Fibroblast of skin of scalp (primary cell): Measurements from ENCODE around the gene OSGEPL1. TPM values are rescaled to one million over a fixed set of nuclear protein-coding genes. Genes with fewer than 3 reads are reported as not detected.
"Not testable (repeated sequence)": the region's sequence is repeated elsewhere in the genome, so short reads cannot be mapped to it uniquely, and the experiment has no call there.

Source experiments
- DNase-seq: peaks from one replicate; pipeline ENCODE4 v3.0.0-alpha.2; 2013
- polyA plus RNA-seq, 2 experiments: library from polyadenylated mRNA; unstranded; fragments of 120-200 nt; gene quantifications; one replicate each; pipeline ENCODE4 v1.2.1, GENCODE V29; 2013; ENCODE audit not compliant: insufficient read length in 2 of 2

Gene OSGEPL1
- 7.1 TPM for polyA plus RNA-seq (2013, experiment 1 of 2; ENCODE audit: insufficient read length)
- polyA plus RNA-seq (2013, experiment 2 of 2; ENCODE audit: insufficient read length) = 5.8 TPM

GRCh38 chr2:189762551-189763298 is at the start of gene OSGEPL1:
Gene OSGEPL1 (minus strand): TSS chr2:189762792. CDS start chr2:189761640, 1,152 bp downstream.
- DNase-seq = peak; percentile 90

GRCh38 chr2:189803431-189803830 is 40.8 kb upstream of the OSGEPL1 start:
- DNase-seq = no peak

GRCh38 chr2:189802396-189802912 is 39.9 kb upstream of the OSGEPL1 start:
- no peak for DNase-seq

GRCh38 chr2:189799531-189799930 is 36.9 kb upstream of the OSGEPL1 start:
- DNase-seq = peak; percentile 48

- no peak for DNase-seq
Observed at GRCh38 chr2:189799030-189799331, 36.4 kb upstream of the OSGEPL1 start.

- peak; percentile 67 for DNase-seq
Observed at GRCh38 chr2:189798312-189799029, 35.9 kb upstream of the OSGEPL1 start.

GRCh38 chr2:189797902-189798301 is 35.3 kb upstream of the OSGEPL1 start:
- DNase-seq = no peak

- no peak for DNase-seq
Observed at GRCh38 chr2:189794310-189794709, 31.7 kb upstream of the OSGEPL1 start.

GRCh38 chr2:189791338-189792042 is 28.9 kb upstream of the OSGEPL1 start:
- DNase-seq = no peak

GRCh38 chr2:189783927-189784867 is 21.6 kb upstream of the OSGEPL1 start, which contains the start of the genes ORMDL1 and PMS1:
Gene ORMDL1 (minus strand): TSS chr2:189784339. CDS start chr2:189782595, 1,744 bp downstream.
Gene PMS1 (plus strand): TSS chr2:189784450. CDS start chr2:189791810, 7,360 bp downstream.
- DNase-seq = peak; percentile 96

GRCh38 chr2:189783451-189783926 is 20.9 kb upstream of the OSGEPL1 start:
- peak; percentile 29 for DNase-seq

- no peak for DNase-seq
Observed at GRCh38 chr2:189782221-189782671, 19.7 kb upstream of the OSGEPL1 start.

GRCh38 chr2:189772212-189772611 is 9.6 kb upstream of the OSGEPL1 start:
- no peak for DNase-seq

- DNase-seq = no peak
Observed at GRCh38 chr2:189770590-189771322, 8.2 kb upstream of the OSGEPL1 start.

- peak; percentile 27 for DNase-seq
Observed at GRCh38 chr2:189763908-189764661, 1.5 kb upstream of the OSGEPL1 start.

- DNase-seq = no peak
Observed at GRCh38 chr2:189762229-189762550, 402 bp downstream of the OSGEPL1 start.

- not testable (repeated sequence) for DNase-seq
Observed at GRCh38 chr2:189760154-189760553, 2.4 kb downstream of the OSGEPL1 start.

GRCh38 chr2:189756311-189756952 is 6.2 kb downstream of the OSGEPL1 start:
- no peak for DNase-seq

GRCh38 chr2:189751080-189751658 is 11.4 kb downstream of the OSGEPL1 start:
- peak; percentile 33 for DNase-seq
